ENCODE results near the gene LDLRAD3.

GRCh38 chr11:36019005-36019596 is 75.2 kb downstream of the LDLRAD3 start:
- TF ChIP-seq CTCF (IDR thresholded peaks at IDR 0.05) (no peak), EZH2 (IDR thresholded peaks at IDR 0.05) (no peak), EZH2phosphoT487 (IDR thresholded peaks at IDR 0.05) (no peak)
